SU-DHL-6 (cell line): Measurements from ENCODE around the gene SMTNL2.
"Not testable (repeated sequence)": the region's sequence is repeated elsewhere in the genome, so short reads cannot be mapped to it uniquely, and the experiment has no call there.

ENCODE experiments used
- EZH2phosphoT487 ChIP-seq: fragments of 200-600 bp; sonication (generic), shearing (Covaris generic); conservative IDR thresholded peaks from 2 replicates; pipeline ENCODE4 v1.6.1; 2018; ENCODE audit warnings: mild to moderate bottlenecking, antibody characterized with exemption, low read length, moderate library complexity, mixed read lengths
- TF ChIP-seq, protein P1 (sequence below): fragments of 200-600 bp; sonication (generic); IDR thresholded peaks from one replicate; pipeline ENCODE4 v1.5.1; 2017; ENCODE audit warnings: antibody characterized with exemption, mild to moderate bottlenecking, low read length, moderate library complexity; ENCODE audit not compliant: insufficient read depth, poor library complexity, severe bottlenecking

- TF ChIP-seq, protein P1, sequence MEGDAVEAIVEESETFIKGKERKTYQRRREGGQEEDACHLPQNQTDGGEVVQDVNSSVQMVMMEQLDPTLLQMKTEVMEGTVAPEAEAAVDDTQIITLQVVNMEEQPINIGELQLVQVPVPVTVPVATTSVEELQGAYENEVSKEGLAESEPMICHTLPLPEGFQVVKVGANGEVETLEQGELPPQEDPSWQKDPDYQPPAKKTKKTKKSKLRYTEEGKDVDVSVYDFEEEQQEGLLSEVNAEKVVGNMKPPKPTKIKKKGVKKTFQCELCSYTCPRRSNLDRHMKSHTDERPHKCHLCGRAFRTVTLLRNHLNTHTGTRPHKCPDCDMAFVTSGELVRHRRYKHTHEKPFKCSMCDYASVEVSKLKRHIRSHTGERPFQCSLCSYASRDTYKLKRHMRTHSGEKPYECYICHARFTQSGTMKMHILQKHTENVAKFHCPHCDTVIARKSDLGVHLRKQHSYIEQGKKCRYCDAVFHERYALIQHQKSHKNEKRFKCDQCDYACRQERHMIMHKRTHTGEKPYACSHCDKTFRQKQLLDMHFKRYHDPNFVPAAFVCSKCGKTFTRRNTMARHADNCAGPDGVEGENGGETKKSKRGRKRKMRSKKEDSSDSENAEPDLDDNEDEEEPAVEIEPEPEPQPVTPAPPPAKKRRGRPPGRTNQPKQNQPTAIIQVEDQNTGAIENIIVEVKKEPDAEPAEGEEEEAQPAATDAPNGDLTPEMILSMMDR = not testable (repeated sequence)
- not testable (repeated sequence) for TF ChIP-seq EZH2phosphoT487
These were observed 6.0 kb upstream of the SMTNL2 start for GRCh38 chr17:4578349-4578748.
